GM12891 (cell line): ENCODE results near the gene FHIT.

Source experiments
- POLR2A ChIP-seq: IDR thresholded peaks from 2 replicates; pipeline ENCODE4 v1.6.1; 2011; ENCODE audit warnings: low read depth, low read length, control low read depth
- POLR2AphosphoS5 ChIP-seq: IDR thresholded peaks from 2 replicates; pipeline ENCODE4 v1.6.1; 2011; ENCODE audit warnings: low read depth, low read length, control low read depth
- POU2F2 ChIP-seq: IDR thresholded peaks from 2 replicates; pipeline ENCODE4 v1.6.1; 2011; ENCODE audit warnings: low read depth, mild to moderate bottlenecking, control low read depth, low read length, moderate library complexity
- TAF1 ChIP-seq: IDR thresholded peaks from 2 replicates; pipeline ENCODE4 v1.6.1; 2011; ENCODE audit warnings: low read depth, low read length, control low read depth

GRCh38 chr3:61094608-61095007, 156.6 kb downstream of the FHIT start:
- TF ChIP-seq POLR2A (no peak), POLR2AphosphoS5 (no peak), TAF1 (no peak), POU2F2 (no peak)
